Keratinocyte (primary cell): ENCODE measurements around the gene BMPR1B. TPM values are rescaled to one million over a fixed set of nuclear protein-coding genes. Genes with fewer than 3 reads are reported as not detected.

Experiments used
- DNase-seq: peaks from one replicate; pipeline ENCODE4 v3.0.0-alpha.2; 2011; ENCODE audit warnings: low read depth, missing footprints, low spot score
- FAIRE-seq: peaks from 2 replicates; lab custom pipeline; 2011; peaks lifted over from hg19 to GRCh38; lab: Jason Lieb, UNC
- H2AFZ ChIP-seq: 2 replicates; pipeline ENCODE4 v1.6.0; 2012; ENCODE audit warnings: low read length, control low read depth, inconsistent platforms; ENCODE audit not compliant: control insufficient read depth
- H3K27ac ChIP-seq: 2 replicates; pipeline ENCODE4 v1.5.1; 2011; ENCODE audit warnings: low read length; ENCODE audit not compliant: control insufficient read depth, insufficient read depth
- H3K27me3 ChIP-seq: 3 replicates; pipeline ENCODE4 v1.6.0; 2011; ENCODE audit warnings: low read length; ENCODE audit not compliant: control insufficient read depth, insufficient read depth; ENCODE audit errors: extremely low read depth
- H3K36me3 ChIP-seq, 2 experiments: 2 replicates in 1 of 2; 3 replicates in 1 of 2; pipeline ENCODE4 v1.5.1; 2011; ENCODE audit warnings: low read length in 2 of 2, mild to moderate bottlenecking in 1 of 2; ENCODE audit not compliant: control insufficient read depth in 2 of 2, insufficient read depth in 2 of 2; ENCODE audit errors: extremely low read depth in 1 of 2
- H3K4me1 ChIP-seq: 3 replicates; pipeline ENCODE4 v1.5.1; 2011; ENCODE audit warnings: low read length; ENCODE audit not compliant: control insufficient read depth, insufficient read depth; ENCODE audit errors: extremely low read depth
- H3K4me2 ChIP-seq: 3 replicates; pipeline ENCODE4 v1.6.0; 2011; ENCODE audit warnings: low read depth, low read length; ENCODE audit not compliant: control insufficient read depth, insufficient read depth; ENCODE audit errors: extremely low read depth
- H3K4me3 ChIP-seq, 3 experiments: fragments of 200-600 bp in 1 of 3; sonication (generic) in 1 of 3; 2 replicates in 2 of 3; 3 replicates in 1 of 3; pipeline ENCODE4 v1.5.1; 2011 to 2016; ENCODE audit warnings: low read length in 3 of 3, mild to moderate bottlenecking in 3 of 3, control low read depth in 2 of 3, inconsistent platforms in 1 of 3, low read depth in 1 of 3, mixed read lengths in 1 of 3, mixed run types in 1 of 3, moderate library complexity in 1 of 3; ENCODE audit not compliant: control insufficient read depth in 2 of 3, insufficient read depth in 2 of 3; ENCODE audit errors: extremely low read depth in 1 of 3
- H3K79me2 ChIP-seq: 2 replicates; pipeline ENCODE4 v1.6.0; 2012; ENCODE audit warnings: low read length; ENCODE audit not compliant: control insufficient read depth, insufficient read depth
- H3K9ac ChIP-seq: 3 replicates; pipeline ENCODE4 v1.6.0; 2011; ENCODE audit warnings: low read length; ENCODE audit not compliant: control insufficient read depth, insufficient read depth; ENCODE audit errors: extremely low read depth
- H3K9me1 ChIP-seq: 3 replicates; pipeline ENCODE4 v1.6.0; 2011; ENCODE audit warnings: low read length; ENCODE audit not compliant: control insufficient read depth, insufficient read depth; ENCODE audit errors: extremely low read depth
- H3K9me3 ChIP-seq: 2 replicates; pipeline ENCODE4 v1.5.1; 2012; ENCODE audit warnings: low read depth, low read length; ENCODE audit not compliant: control insufficient read depth
- H4K20me1 ChIP-seq: 3 replicates; pipeline ENCODE4 v1.6.0; 2011; ENCODE audit warnings: low read length; ENCODE audit not compliant: control insufficient read depth, insufficient read depth; ENCODE audit errors: extremely low read depth
- EZH2 ChIP-seq: IDR thresholded peaks from one replicate; pipeline ENCODE4 v1.6.1; 2012; ENCODE audit warnings: inconsistent platforms, mild to moderate bottlenecking, low read length, moderate library complexity
- dilution Hi-C: fragments of 300-500 bp; cut with MboI; formaldehyde crosslinking; loops from one replicate; pipeline ENCODE4 v1.7.0; 2020; ENCODE audit warnings: low sequenced_read_pairs; ENCODE audit not compliant: extremely low pct_ligation_motif_present
- polyA plus RNA-seq, 5 experiments: library from polyadenylated mRNA; depleted of rRNA in 3 of 5; stranded (reverse) in 3 of 5; stranded (forward) in 1 of 5; unstranded in 1 of 5; fragments of >200 nt; gene quantifications; 1 replicate in 1 of 5; 2 replicates in 3 of 5; 3 replicates in 1 of 5; pipeline versions ENCODE4 v1.2.1 to v1.2.3, GENCODE V29; 2011 to 2012; ENCODE audit warnings: missing spikeins in 2 of 5, low read depth in 1 of 5, low replicate concordance in 1 of 5
- TF ChIP-seq, protein P1 (sequence below), 3 experiments: IDR thresholded peaks in 1 of 3; conservative IDR thresholded peaks in 1 of 3; optimal IDR thresholded peaks in 1 of 3; 2 replicates in 2 of 3; 3 replicates in 1 of 3; pipeline versions ENCODE3 to v1.5.1; 2011; ENCODE audit warnings: low read length in 3 of 3, mild to moderate bottlenecking in 3 of 3, moderate library complexity in 2 of 3, control low read depth in 1 of 3, inconsistent platforms in 1 of 3; ENCODE audit not compliant: insufficient read depth in 2 of 3; ENCODE audit errors: extremely low read depth in 1 of 3

The BMPR1B gene
- polyA plus RNA-seq, 1 donor (not counting 4 experiments of a cell fraction or from before 2014, with no cell fraction given): 0.89 TPM

- dilution Hi-C loops: no loop called here
- H3K4me1 ChIP-seq: no peaks in the 10 kb centered on the region
- H2AFZ ChIP-seq: no peak overlapping the region
- no peaks in the 10 kb centered on the region for H3K79me2 ChIP-seq
- H3K27me3 ChIP-seq: no peaks in the 10 kb centered on the region
- DNase-seq (no peak), FAIRE-seq (no peak)
- no peak overlapping the region for H3K4me3 ChIP-seq
- no peak overlapping the region for H3K27ac ChIP-seq
- TF ChIP-seq, protein P1, sequence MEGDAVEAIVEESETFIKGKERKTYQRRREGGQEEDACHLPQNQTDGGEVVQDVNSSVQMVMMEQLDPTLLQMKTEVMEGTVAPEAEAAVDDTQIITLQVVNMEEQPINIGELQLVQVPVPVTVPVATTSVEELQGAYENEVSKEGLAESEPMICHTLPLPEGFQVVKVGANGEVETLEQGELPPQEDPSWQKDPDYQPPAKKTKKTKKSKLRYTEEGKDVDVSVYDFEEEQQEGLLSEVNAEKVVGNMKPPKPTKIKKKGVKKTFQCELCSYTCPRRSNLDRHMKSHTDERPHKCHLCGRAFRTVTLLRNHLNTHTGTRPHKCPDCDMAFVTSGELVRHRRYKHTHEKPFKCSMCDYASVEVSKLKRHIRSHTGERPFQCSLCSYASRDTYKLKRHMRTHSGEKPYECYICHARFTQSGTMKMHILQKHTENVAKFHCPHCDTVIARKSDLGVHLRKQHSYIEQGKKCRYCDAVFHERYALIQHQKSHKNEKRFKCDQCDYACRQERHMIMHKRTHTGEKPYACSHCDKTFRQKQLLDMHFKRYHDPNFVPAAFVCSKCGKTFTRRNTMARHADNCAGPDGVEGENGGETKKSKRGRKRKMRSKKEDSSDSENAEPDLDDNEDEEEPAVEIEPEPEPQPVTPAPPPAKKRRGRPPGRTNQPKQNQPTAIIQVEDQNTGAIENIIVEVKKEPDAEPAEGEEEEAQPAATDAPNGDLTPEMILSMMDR (optimal IDR thresholded peaks at IDR 0.05 in 1 of 3, IDR thresholded peaks at IDR 0.05 in 1 of 3, conservative IDR thresholded peaks at IDR 0.05 in 1 of 3; ENCODE audit: extremely low read depth in 1 of 3, insufficient read depth in 2 of 3, low read length in 3 of 3): no peak
- no peak for TF ChIP-seq EZH2
- no peak overlapping the region for H3K4me2 ChIP-seq
- H4K20me1 ChIP-seq: no peaks in the 10 kb centered on the region
- H3K9ac ChIP-seq: no peak overlapping the region
- H3K9me1 ChIP-seq: no peaks in the 10 kb centered on the region
- no peaks in the 10 kb centered on the region for H3K9me3 ChIP-seq
- H3K36me3 ChIP-seq: no peaks in the 10 kb centered on the region
Observed at GRCh38 chr4:94741304-94741703, 16.5 kb upstream of the BMPR1B start.

DNA sequence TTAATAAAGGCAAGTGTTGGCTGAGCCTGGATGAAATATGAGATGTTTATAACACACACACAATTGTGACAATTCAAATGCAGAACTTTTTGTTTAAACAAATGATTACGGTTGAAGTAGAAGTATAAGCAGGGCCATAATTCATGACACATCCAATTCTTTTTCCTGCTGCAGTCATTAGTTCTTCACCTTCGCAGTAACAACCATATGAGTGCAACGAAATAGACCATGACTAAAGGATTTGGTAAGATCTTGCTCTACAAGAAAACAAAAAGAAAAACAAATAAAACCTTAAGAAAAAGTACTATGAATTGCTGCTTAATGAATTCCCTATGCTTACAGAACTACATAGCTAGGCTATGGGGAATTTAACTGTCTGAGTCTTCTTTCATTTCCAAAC is 13.9 kb upstream of the BMPR1B start:
- no peaks in the 10 kb centered on the region for H3K9me1 ChIP-seq
- DNase-seq (no peak), FAIRE-seq (no peak)
- TF ChIP-seq, protein P1 (optimal IDR thresholded peaks at IDR 0.05 in 1 of 3, IDR thresholded peaks at IDR 0.05 in 1 of 3, conservative IDR thresholded peaks at IDR 0.05 in 1 of 3; ENCODE audit: extremely low read depth in 1 of 3, insufficient read depth in 2 of 3, low read length in 3 of 3): no peak
- TF ChIP-seq EZH2: no peak
- H3K9me3 ChIP-seq: no peaks in the 10 kb centered on the region
- no peaks in the 10 kb centered on the region for H3K4me1 ChIP-seq
- no peaks in the 10 kb centered on the region for H4K20me1 ChIP-seq
- H3K4me2 ChIP-seq: no peak overlapping the region
- no peaks in the 10 kb centered on the region for H3K27me3 ChIP-seq
- H3K9ac ChIP-seq: no peak overlapping the region
- H2AFZ ChIP-seq: no peak overlapping the region
- no peak overlapping the region for H3K27ac ChIP-seq
- dilution Hi-C loops: no loop called here
- no peaks in the 10 kb centered on the region for H3K79me2 ChIP-seq
- no peaks in the 10 kb centered on the region for H3K36me3 ChIP-seq
- no peak overlapping the region for H3K4me3 ChIP-seq
